ENCODE measurements around the gene PYGO2. TPM values are rescaled to one million over a fixed set of nuclear protein-coding genes. Genes with fewer than 3 reads are reported as not detected.

The PYGO2 gene
- total and polyA plus RNA-seq, 3 donors from 2014 or later = 31.0 to 34.9 (median 33.2) TPM

DNA sequence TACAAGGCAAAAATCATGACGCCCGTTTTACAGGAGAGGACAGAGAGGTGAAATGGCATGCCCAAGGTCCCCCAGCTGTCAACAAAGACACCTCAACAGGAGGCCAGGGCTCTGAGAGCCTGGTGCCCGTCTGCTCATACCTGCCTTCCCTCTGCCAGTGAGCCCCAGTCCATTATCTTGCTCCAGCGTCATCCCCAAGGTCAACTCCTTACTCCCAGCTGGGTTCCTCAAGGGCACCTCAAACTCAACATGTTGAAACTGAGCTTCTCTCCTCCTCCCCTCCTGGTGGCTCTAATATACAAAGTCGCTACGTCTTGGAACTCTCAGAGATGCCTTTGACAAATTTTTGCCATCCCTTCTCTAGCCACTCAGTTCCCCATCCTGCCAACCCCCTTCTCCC lies 8.9 kb downstream of the PYGO2 start:
- TF ChIP-seq CTCF (IDR thresholded peaks at IDR 0.05) (no peak), POLR2A (IDR thresholded peaks at IDR 0.05) (no peak)
- H3K27ac ChIP-seq = no peak overlapping the region
- no peaks in the 10 kb centered on the region for H3K36me3 ChIP-seq (ENCODE audit: low read depth, missing control alignments)
- peaks cover 46% of the 10 kb centered on the region for H3K4me1 ChIP-seq
- intact Hi-C loops (cut with DNase I; ENCODE audit: low total_unique reads) = loop anchor here (5.0 kb wide), 1 partner anchor 110 kb away; the partner anchor contains the start of gene EFNA4
- no peak for DNase-seq
- WGBS, 2 donors = 43 to 70% methylated on average over 6 of the region's 6 CpGs
- H3K27me3 ChIP-seq = no peaks in the 10 kb centered on the region
- H3K4me3 ChIP-seq = no peak overlapping the region
- no peaks in the 10 kb centered on the region for H3K9me3 ChIP-seq

- no peaks in the 10 kb centered on the region for H3K9me3 ChIP-seq
- H3K4me1 ChIP-seq = peaks cover 45% of the 10 kb centered on the region
- intact Hi-C loops (cut with DNase I; ENCODE audit: low total_unique reads) = loop anchor here (5.0 kb wide), 1 partner anchor 110 kb away; the partner anchor contains the start of gene EFNA4
- no peaks in the 10 kb centered on the region for H3K27me3 ChIP-seq
- WGBS, 2 donors = 55 to 76% methylated on average over 11 to 15 of the region's 15 CpGs
- no peak overlapping the region for H3K27ac ChIP-seq
- no peak for TF ChIP-seq CTCF (IDR thresholded peaks at IDR 0.05)
- no peak for TF ChIP-seq POLR2A (IDR thresholded peaks at IDR 0.05)
- H3K36me3 ChIP-seq (ENCODE audit: low read depth, missing control alignments) = no peaks in the 10 kb centered on the region
- no peak overlapping the region for H3K4me3 ChIP-seq
- no peak for DNase-seq
These were observed 9.5 kb downstream of the PYGO2 start for GRCh38 chr1:154951901-154952657.

- WGBS, 2 donors = 92 to 94% methylated on average over 11 of the region's 11 CpGs
- Histone ChIP-seq H3K36me3 (ENCODE audit: low read depth, missing control alignments) (no peaks in the 10 kb centered on the region), H3K27ac (no peak overlapping the region), H3K4me3 (no peak overlapping the region), H3K4me1 (peaks cover 30% of the 10 kb centered on the region), H3K9me3 (no peaks in the 10 kb centered on the region), H3K27me3 (no peaks in the 10 kb centered on the region)
- intact Hi-C loops (cut with DNase I; ENCODE audit: low total_unique reads) = no loop called here
- TF ChIP-seq CTCF (IDR thresholded peaks at IDR 0.05) (no peak), POLR2A (IDR thresholded peaks at IDR 0.05) (no peak)
- no peak for DNase-seq
These were observed 13.5 kb downstream of the PYGO2 start for GRCh38 chr1:154948079-154948478.

DNA sequence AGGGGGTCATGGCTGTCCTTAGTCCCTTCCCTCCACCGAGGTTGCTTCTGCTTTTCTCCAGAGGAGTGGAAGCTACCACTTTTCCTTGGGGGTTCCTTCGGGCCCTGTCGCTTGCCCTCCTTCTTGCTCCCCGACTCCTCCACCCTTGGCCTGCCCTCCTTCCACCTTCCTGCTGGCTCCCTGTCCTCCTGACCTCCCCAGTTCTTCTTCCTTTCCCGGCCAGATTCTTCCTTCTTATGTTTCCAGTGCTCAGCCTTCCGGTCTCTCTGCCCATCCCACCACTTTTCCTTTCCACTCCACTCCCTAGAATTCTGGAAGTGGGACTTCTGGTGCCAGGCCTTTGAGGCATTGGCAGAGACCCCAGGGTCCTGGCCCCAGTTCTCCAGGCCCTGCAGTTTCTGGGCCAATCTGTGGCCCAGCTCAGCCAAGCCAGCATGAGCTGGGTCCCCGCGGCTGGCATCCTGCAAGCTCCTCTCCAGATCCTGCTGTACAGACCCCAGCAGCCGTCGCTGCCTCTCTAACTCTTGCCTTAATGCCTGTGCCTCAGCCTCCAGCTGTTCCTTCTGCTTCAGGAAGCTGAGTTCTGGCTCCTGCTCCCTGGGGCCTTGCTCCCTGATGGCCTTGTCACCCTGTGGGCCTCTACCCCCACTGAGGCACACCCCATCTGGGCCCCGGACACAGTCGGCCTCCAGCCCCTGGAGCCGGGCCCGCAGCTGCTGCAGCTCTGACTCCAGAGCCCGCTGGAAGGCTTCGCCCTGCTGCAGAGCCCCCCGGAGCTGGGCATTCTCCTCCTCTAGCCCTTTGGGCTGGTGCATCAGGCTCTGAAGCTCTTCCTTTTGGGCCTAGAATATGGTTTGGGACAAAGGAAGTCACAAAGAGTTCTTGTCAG lies 15.4 kb downstream of the PYGO2 start:
- no peak for DNase-seq
- intact Hi-C loops (cut with DNase I; ENCODE audit: low total_unique reads) = no loop called here
- H3K4me1 ChIP-seq = peaks cover 32% of the 10 kb centered on the region
- H3K27me3 ChIP-seq = no peaks in the 10 kb centered on the region
- no peak for TF ChIP-seq CTCF (IDR thresholded peaks at IDR 0.05)
- no peaks in the 10 kb centered on the region for H3K9me3 ChIP-seq
- 65 to 72% methylated on average over 15 to 17 of the region's 17 CpGs for WGBS, 2 donors
- no peaks in the 10 kb centered on the region for H3K36me3 ChIP-seq (ENCODE audit: low read depth, missing control alignments)
- no peak overlapping the region for H3K27ac ChIP-seq
- H3K4me3 ChIP-seq = no peak overlapping the region

All from testis (tissue), 3 donors.